Measurements from ENCODE around the gene PHLDB2. TPM values are rescaled to one million over a fixed set of nuclear protein-coding genes. Genes with fewer than 3 reads are reported as not detected.
"Not testable (repeated sequence)": the region's sequence is repeated elsewhere in the genome, so short reads cannot be mapped to it uniquely, and the experiment has no call there.

The PHLDB2 gene
- 64.3 TPM for polyA plus RNA-seq (2013, experiment 1 of 2; ENCODE audit: insufficient read length)
- 61.1 TPM for polyA plus RNA-seq (2013, experiment 2 of 2; ENCODE audit: insufficient read length)

GRCh38 chr3:111859061-111859973 is at the start of gene PHLDB2:
PHLDB2 (plus strand) TSS chr3:111859265; CDS start chr3:111884078, 24,813 bp downstream.
- DNase-seq, result peak; percentile 88

GRCh38 chr3:111810909-111811308 is 48.2 kb upstream of the PHLDB2 start:
- DNase-seq, result peak; percentile 88

- no peak for DNase-seq
Observed at GRCh38 chr3:111811811-111812210, 47.3 kb upstream of the PHLDB2 start.

GRCh38 chr3:111812701-111813100 is 46.4 kb upstream of the PHLDB2 start:
- no peak for DNase-seq

GRCh38 chr3:111813441-111813840 is 45.6 kb upstream of the PHLDB2 start:
- no peak for DNase-seq

GRCh38 chr3:111813979-111814378 is 45.1 kb upstream of the PHLDB2 start:
- DNase-seq, result no peak

GRCh38 chr3:111816771-111817170 is 42.3 kb upstream of the PHLDB2 start:
- not testable (repeated sequence) for DNase-seq

- no peak for DNase-seq
Observed at GRCh38 chr3:111819927-111820326, 39.1 kb upstream of the PHLDB2 start.

- DNase-seq, result no peak
Observed at GRCh38 chr3:111820651-111821050, 38.4 kb upstream of the PHLDB2 start.

- no peak for DNase-seq
Observed at GRCh38 chr3:111821891-111822290, 37.2 kb upstream of the PHLDB2 start.

- no peak for DNase-seq
Observed at GRCh38 chr3:111822804-111823203, 36.3 kb upstream of the PHLDB2 start.

GRCh38 chr3:111823341-111823855 is 35.7 kb upstream of the PHLDB2 start:
- no peak for DNase-seq

- no peak for DNase-seq
Observed at GRCh38 chr3:111824351-111824750, 34.7 kb upstream of the PHLDB2 start.

- no peak for DNase-seq
Observed at GRCh38 chr3:111827871-111828270, 31.2 kb upstream of the PHLDB2 start.

GRCh38 chr3:111828530-111828929 is 30.5 kb upstream of the PHLDB2 start:
- DNase-seq, result no peak

- no peak for DNase-seq
Observed at GRCh38 chr3:111829023-111829422, 30.0 kb upstream of the PHLDB2 start.

GRCh38 chr3:111831840-111832239 is 27.2 kb upstream of the PHLDB2 start:
- DNase-seq, result no peak

- no peak for DNase-seq
Observed at GRCh38 chr3:111837112-111837511, 22.0 kb upstream of the PHLDB2 start.

GRCh38 chr3:111838133-111838532 is 20.9 kb upstream of the PHLDB2 start:
- DNase-seq, result no peak

GRCh38 chr3:111846039-111846438 is 13.0 kb upstream of the PHLDB2 start:
- DNase-seq, result peak; percentile 81

- DNase-seq, result peak; percentile 79
Observed at GRCh38 chr3:111846717-111847116, 12.3 kb upstream of the PHLDB2 start.

GRCh38 chr3:111848283-111848682 is 10.8 kb upstream of the PHLDB2 start:
- no peak for DNase-seq

- DNase-seq, result no peak
Observed at GRCh38 chr3:111848778-111849177, 10.3 kb upstream of the PHLDB2 start.

GRCh38 chr3:111850537-111850936 is 8.5 kb upstream of the PHLDB2 start:
- no peak for DNase-seq
